ENCODE results near the gene RASSF3.

The RASSF3 gene

GRCh38 chr12:64572241-64572640 lies 38.1 kb upstream of the RASSF3 start:
- peak; percentile 84 to 92 for DNase-seq

DNA sequence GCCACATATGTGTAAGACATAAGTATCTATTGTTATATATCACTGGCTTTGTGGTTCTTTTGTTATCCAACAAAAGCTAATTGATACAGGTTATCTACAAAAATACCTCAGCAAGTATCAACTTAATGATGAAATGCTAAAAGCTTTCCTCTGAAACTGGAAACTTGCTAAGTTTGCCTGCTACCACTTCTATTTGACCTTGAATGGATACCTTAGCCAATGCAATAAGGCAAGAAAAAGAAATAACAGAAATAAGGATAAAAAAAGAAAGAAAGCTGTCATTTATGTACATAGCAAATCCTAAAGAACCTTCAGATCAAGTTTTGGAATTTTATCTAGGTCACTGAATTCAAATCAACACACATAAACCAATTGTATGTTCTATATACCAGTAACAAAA lies 35.5 kb upstream of the RASSF3 start:
- Histone ChIP-seq H3K4me1 (ENCODE audit: control insufficient read depth in 1 of 2, insufficient read depth in 2 of 2, low read length in 2 of 2) (no peaks in the 10 kb centered on the region), H4K8ac (ENCODE audit: low read depth, low read length) (no peak overlapping the region), H3K9ac (ENCODE audit: low read length) (no peak overlapping the region), H3K4ac (ENCODE audit: low read depth, low read length) (no peak overlapping the region), H2AFZ (ENCODE audit: insufficient read depth, low read length, poor library complexity) (no peak overlapping the region), H3K4me2 (ENCODE audit: low read length) (no peak overlapping the region), H3K79me2 (ENCODE audit: control insufficient read depth, insufficient read depth, low read length, poor library complexity) (no peaks in the 10 kb centered on the region), H2AK5ac (ENCODE audit: low read length) (no peak overlapping the region), H2BK12ac (ENCODE audit: low read length) (no peak overlapping the region), H4K12ac (ENCODE audit: low read depth, low read length) (no peak overlapping the region), H2BK120ac (ENCODE audit: insufficient read depth, low read length, poor library complexity) (no peak overlapping the region), H3K27ac (ENCODE audit: low read depth, low read length) (no peak overlapping the region), H3K14ac (ENCODE audit: low read length) (no peak overlapping the region), H3K36me3 (ENCODE audit: control insufficient read depth in 1 of 2, insufficient read depth in 2 of 2, low read length in 2 of 2) (no peaks in the 10 kb centered on the region), H4K91ac (ENCODE audit: low read depth, low read length) (no peak overlapping the region), H3K9me3 (ENCODE audit: insufficient read depth, low read depth, low read length) (no peaks in the 10 kb centered on the region), H3K4me3 (ENCODE audit: low read depth, low read length) (no peak overlapping the region), H3K23ac (ENCODE audit: low read length) (no peak overlapping the region), H3K18ac (ENCODE audit: low read length) (no peak overlapping the region), H3K27me3 (ENCODE audit: insufficient read depth, low read length) (no peaks in the 10 kb centered on the region), H3K79me1 (ENCODE audit: low read length) (no peaks in the 10 kb centered on the region), H2BK5ac (ENCODE audit: low read depth, low read length, poor library complexity) (no peak overlapping the region)
- DNase-seq: no peak

More at GRCh38 chr12:64572241-64572640, 38.1 kb upstream of the RASSF3 start:
- Histone ChIP-seq H3K79me2 (ENCODE audit: control insufficient read depth, insufficient read depth, low read length, poor library complexity) (no peaks in the 10 kb centered on the region), H2AFZ (ENCODE audit: insufficient read depth, low read length, poor library complexity) (no peak overlapping the region), H2BK12ac (ENCODE audit: low read length) (no peak overlapping the region), H3K79me1 (ENCODE audit: low read length) (no peaks in the 10 kb centered on the region), H3K9me3 (ENCODE audit: insufficient read depth, low read depth, low read length) (no peaks in the 10 kb centered on the region), H4K12ac (ENCODE audit: low read depth, low read length) (no peak overlapping the region), H3K27ac (ENCODE audit: low read depth, low read length) (no peak overlapping the region), H3K14ac (ENCODE audit: low read length) (no peak overlapping the region), H3K4me2 (ENCODE audit: low read length) (no peak overlapping the region), H2BK120ac (ENCODE audit: insufficient read depth, low read length, poor library complexity) (no peak overlapping the region), H3K9ac (ENCODE audit: low read length) (peak overlapping the region; percentile 64), H2AK5ac (ENCODE audit: low read length) (no peak overlapping the region), H4K8ac (ENCODE audit: low read depth, low read length) (no peak overlapping the region), H3K18ac (ENCODE audit: low read length) (no peak overlapping the region), H2BK5ac (ENCODE audit: low read depth, low read length, poor library complexity) (no peak overlapping the region), H4K91ac (ENCODE audit: low read depth, low read length) (no peak overlapping the region), H3K4ac (ENCODE audit: low read depth, low read length) (no peak overlapping the region), H3K4me1 (ENCODE audit: control insufficient read depth in 1 of 2, insufficient read depth in 2 of 2, low read length in 2 of 2) (no peaks in the 10 kb centered on the region), H3K23ac (ENCODE audit: low read length) (no peak overlapping the region), H3K36me3 (ENCODE audit: control insufficient read depth in 1 of 2, insufficient read depth in 2 of 2, low read length in 2 of 2) (no peaks in the 10 kb centered on the region), H3K4me3 (ENCODE audit: low read depth, low read length) (no peak overlapping the region), H3K27me3 (ENCODE audit: insufficient read depth, low read length) (no peaks in the 10 kb centered on the region)
- WGBS (ENCODE audit: extremely low coverage, insufficient coverage, insufficient read length): no CpG with 5 or more reads among the region's 2 CpGs

DNA sequence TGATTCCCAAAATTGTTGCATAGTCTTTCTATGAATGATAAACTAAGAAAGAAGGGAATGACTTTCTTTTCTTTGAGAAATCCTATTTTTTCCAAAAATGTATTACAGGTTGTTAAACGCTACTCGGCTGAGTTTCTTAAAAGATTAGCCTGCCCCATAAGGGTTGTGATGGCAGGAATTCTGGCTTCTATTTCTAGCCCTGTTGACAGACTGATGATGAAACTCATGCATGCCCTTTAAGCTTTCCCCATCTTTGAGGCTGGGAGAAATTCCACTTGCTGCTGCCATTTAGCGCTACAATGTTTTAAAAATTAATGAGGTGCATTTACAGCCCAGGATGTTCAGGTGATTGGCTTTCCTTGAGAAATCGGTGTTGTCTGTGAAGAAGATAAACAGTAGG lies 33.2 kb upstream of the RASSF3 start:
- no peak overlapping the region for H3K14ac ChIP-seq (ENCODE audit: low read length)
- H3K4me3 ChIP-seq (ENCODE audit: low read depth, low read length): no peak overlapping the region
- no peak overlapping the region for H3K4ac ChIP-seq (ENCODE audit: low read depth, low read length)
- no peak overlapping the region for H2AFZ ChIP-seq (ENCODE audit: insufficient read depth, low read length, poor library complexity)
- H3K9me3 ChIP-seq (ENCODE audit: insufficient read depth, low read depth, low read length): no peaks in the 10 kb centered on the region
- no peak overlapping the region for H3K9ac ChIP-seq (ENCODE audit: low read length)
- H3K79me2 ChIP-seq (ENCODE audit: control insufficient read depth, insufficient read depth, low read length, poor library complexity): no peaks in the 10 kb centered on the region
- no peak overlapping the region for H2BK12ac ChIP-seq (ENCODE audit: low read length)
- H3K79me1 ChIP-seq (ENCODE audit: low read length): no peaks in the 10 kb centered on the region
- H3K27me3 ChIP-seq (ENCODE audit: insufficient read depth, low read length): no peaks in the 10 kb centered on the region
- no peak overlapping the region for H4K8ac ChIP-seq (ENCODE audit: low read depth, low read length)
- H2BK120ac ChIP-seq (ENCODE audit: insufficient read depth, low read length, poor library complexity): no peak overlapping the region
- H3K27ac ChIP-seq (ENCODE audit: low read depth, low read length): no peak overlapping the region
- H3K36me3 ChIP-seq (ENCODE audit: control insufficient read depth in 1 of 2, insufficient read depth in 2 of 2, low read length in 2 of 2): no peaks in the 10 kb centered on the region
- no peak overlapping the region for H4K12ac ChIP-seq (ENCODE audit: low read depth, low read length)
- H3K4me1 ChIP-seq (ENCODE audit: control insufficient read depth in 1 of 2, insufficient read depth in 2 of 2, low read length in 2 of 2): no peaks in the 10 kb centered on the region
- WGBS (ENCODE audit: extremely low coverage, insufficient coverage, insufficient read length): no CpG with 5 or more reads among the region's 4 CpGs
- no peak overlapping the region for H4K91ac ChIP-seq (ENCODE audit: low read depth, low read length)
- DNase-seq: peak; percentile 29 to 72
- no peak overlapping the region for H3K18ac ChIP-seq (ENCODE audit: low read length)
- H3K4me2 ChIP-seq (ENCODE audit: low read length): no peak overlapping the region
- no peak overlapping the region for H3K23ac ChIP-seq (ENCODE audit: low read length)
- no peak overlapping the region for H2AK5ac ChIP-seq (ENCODE audit: low read length)
- H2BK5ac ChIP-seq (ENCODE audit: low read depth, low read length, poor library complexity): no peak overlapping the region

GRCh38 chr12:64578566-64578965 lies 31.7 kb upstream of the RASSF3 start:
- no peak overlapping the region for H3K4ac ChIP-seq (ENCODE audit: low read depth, low read length)
- H2BK5ac ChIP-seq (ENCODE audit: low read depth, low read length, poor library complexity): no peak overlapping the region
- H3K23ac ChIP-seq (ENCODE audit: low read length): no peak overlapping the region
- DNase-seq: no peak
- H3K18ac ChIP-seq (ENCODE audit: low read length): no peak overlapping the region
- no peak overlapping the region for H2AFZ ChIP-seq (ENCODE audit: insufficient read depth, low read length, poor library complexity)
- no peak overlapping the region for H3K14ac ChIP-seq (ENCODE audit: low read length)
- peaks cover 1% of the 10 kb centered on the region for H3K79me1 ChIP-seq (ENCODE audit: low read length)
- H3K36me3 ChIP-seq (ENCODE audit: control insufficient read depth in 1 of 2, insufficient read depth in 2 of 2, low read length in 2 of 2): no peaks in the 10 kb centered on the region
- no peak overlapping the region for H2BK12ac ChIP-seq (ENCODE audit: low read length)
- H3K9ac ChIP-seq (ENCODE audit: low read length): no peak overlapping the region
- H2AK5ac ChIP-seq (ENCODE audit: low read length): no peak overlapping the region
- H3K9me3 ChIP-seq (ENCODE audit: insufficient read depth, low read depth, low read length): no peaks in the 10 kb centered on the region
- H4K8ac ChIP-seq (ENCODE audit: low read depth, low read length): no peak overlapping the region
- H2BK120ac ChIP-seq (ENCODE audit: insufficient read depth, low read length, poor library complexity): no peak overlapping the region
- H3K27ac ChIP-seq (ENCODE audit: low read depth, low read length): no peak overlapping the region
- H3K79me2 ChIP-seq (ENCODE audit: control insufficient read depth, insufficient read depth, low read length, poor library complexity): no peaks in the 10 kb centered on the region
- no peak overlapping the region for H4K91ac ChIP-seq (ENCODE audit: low read depth, low read length)
- H3K27me3 ChIP-seq (ENCODE audit: insufficient read depth, low read length): no peaks in the 10 kb centered on the region
- H3K4me3 ChIP-seq (ENCODE audit: low read depth, low read length): no peak overlapping the region
- H4K12ac ChIP-seq (ENCODE audit: low read depth, low read length): no peak overlapping the region
- no peak overlapping the region for H3K4me2 ChIP-seq (ENCODE audit: low read length)
- WGBS (ENCODE audit: extremely low coverage, insufficient coverage, insufficient read length): no CpG with 5 or more reads among the region's 4 CpGs
- peaks cover 0 to 2% of the 10 kb centered on the region in 2 experiments for H3K4me1 ChIP-seq (ENCODE audit: control insufficient read depth in 1 of 2, insufficient read depth in 2 of 2, low read length in 2 of 2)
